Panc1 (cell line): ENCODE results near the gene GRID2.

Source experiments
- POLR2AphosphoS5 ChIP-seq: IDR thresholded peaks from 2 replicates; pipeline ENCODE4 v1.6.1; 2012; ENCODE audit warnings: mild to moderate bottlenecking, low read depth, low read length, moderate library complexity
- TF ChIP-seq, protein P1 (sequence below): fragments of 450-650 bp; IDR thresholded peaks from 2 replicates; pipeline ENCODE4 v1.5.1; 2017; ENCODE audit warnings: mild to moderate bottlenecking
- TF ChIP-seq, protein P2 (sequence below), 2 experiments: IDR thresholded peaks; 2 replicates each; pipeline ENCODE4 v1.6.1; 2011 to 2012; ENCODE audit warnings: low read depth in 2 of 2, control low read depth in 1 of 2, low read length in 1 of 2, mild to moderate bottlenecking in 1 of 2, moderate library complexity in 1 of 2; ENCODE audit not compliant: insufficient read depth in 1 of 2

DNA sequence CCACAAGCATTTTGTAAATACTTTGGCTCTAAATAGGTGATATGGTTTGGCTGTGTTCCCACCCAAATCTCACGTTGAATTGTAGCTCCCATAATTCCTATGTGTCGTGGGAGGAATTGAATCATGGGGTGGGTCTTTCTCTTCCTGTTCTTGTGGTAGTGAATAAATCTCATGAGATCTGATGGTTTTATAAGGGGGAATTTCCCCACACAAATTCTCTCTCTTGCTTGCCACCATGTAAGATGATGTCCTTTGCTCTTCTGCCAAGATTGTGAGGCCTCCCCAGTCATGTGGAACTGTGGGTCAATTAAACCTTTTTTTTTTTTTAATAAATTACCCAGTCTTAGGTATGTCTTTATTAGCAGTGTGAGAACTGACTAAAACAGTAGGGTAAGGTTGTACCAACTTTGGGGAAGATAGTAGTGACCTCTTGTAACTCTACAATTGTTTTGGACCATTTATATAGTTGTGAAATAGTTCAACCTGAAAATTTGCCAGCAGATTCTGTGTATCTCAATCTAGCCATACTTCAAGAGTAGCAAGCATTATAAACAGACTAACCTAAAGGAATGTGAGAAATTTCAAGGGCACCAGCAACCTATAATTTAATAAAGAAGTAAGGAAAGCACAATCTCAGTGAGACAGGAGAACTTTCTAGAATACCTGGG, 727.8 kb downstream of the GRID2 start:
- TF ChIP-seq, protein P1, sequence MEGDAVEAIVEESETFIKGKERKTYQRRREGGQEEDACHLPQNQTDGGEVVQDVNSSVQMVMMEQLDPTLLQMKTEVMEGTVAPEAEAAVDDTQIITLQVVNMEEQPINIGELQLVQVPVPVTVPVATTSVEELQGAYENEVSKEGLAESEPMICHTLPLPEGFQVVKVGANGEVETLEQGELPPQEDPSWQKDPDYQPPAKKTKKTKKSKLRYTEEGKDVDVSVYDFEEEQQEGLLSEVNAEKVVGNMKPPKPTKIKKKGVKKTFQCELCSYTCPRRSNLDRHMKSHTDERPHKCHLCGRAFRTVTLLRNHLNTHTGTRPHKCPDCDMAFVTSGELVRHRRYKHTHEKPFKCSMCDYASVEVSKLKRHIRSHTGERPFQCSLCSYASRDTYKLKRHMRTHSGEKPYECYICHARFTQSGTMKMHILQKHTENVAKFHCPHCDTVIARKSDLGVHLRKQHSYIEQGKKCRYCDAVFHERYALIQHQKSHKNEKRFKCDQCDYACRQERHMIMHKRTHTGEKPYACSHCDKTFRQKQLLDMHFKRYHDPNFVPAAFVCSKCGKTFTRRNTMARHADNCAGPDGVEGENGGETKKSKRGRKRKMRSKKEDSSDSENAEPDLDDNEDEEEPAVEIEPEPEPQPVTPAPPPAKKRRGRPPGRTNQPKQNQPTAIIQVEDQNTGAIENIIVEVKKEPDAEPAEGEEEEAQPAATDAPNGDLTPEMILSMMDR: no peak
- no peak for TF ChIP-seq POLR2AphosphoS5
- TF ChIP-seq, protein P2, sequence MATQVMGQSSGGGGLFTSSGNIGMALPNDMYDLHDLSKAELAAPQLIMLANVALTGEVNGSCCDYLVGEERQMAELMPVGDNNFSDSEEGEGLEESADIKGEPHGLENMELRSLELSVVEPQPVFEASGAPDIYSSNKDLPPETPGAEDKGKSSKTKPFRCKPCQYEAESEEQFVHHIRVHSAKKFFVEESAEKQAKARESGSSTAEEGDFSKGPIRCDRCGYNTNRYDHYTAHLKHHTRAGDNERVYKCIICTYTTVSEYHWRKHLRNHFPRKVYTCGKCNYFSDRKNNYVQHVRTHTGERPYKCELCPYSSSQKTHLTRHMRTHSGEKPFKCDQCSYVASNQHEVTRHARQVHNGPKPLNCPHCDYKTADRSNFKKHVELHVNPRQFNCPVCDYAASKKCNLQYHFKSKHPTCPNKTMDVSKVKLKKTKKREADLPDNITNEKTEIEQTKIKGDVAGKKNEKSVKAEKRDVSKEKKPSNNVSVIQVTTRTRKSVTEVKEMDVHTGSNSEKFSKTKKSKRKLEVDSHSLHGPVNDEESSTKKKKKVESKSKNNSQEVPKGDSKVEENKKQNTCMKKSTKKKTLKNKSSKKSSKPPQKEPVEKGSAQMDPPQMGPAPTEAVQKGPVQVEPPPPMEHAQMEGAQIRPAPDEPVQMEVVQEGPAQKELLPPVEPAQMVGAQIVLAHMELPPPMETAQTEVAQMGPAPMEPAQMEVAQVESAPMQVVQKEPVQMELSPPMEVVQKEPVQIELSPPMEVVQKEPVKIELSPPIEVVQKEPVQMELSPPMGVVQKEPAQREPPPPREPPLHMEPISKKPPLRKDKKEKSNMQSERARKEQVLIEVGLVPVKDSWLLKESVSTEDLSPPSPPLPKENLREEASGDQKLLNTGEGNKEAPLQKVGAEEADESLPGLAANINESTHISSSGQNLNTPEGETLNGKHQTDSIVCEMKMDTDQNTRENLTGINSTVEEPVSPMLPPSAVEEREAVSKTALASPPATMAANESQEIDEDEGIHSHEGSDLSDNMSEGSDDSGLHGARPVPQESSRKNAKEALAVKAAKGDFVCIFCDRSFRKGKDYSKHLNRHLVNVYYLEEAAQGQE (IDR thresholded peaks at IDR 0.05; ENCODE audit: insufficient read depth in 1 of 2, low read depth in 2 of 2, low read length in 1 of 2): no peak
